Lower lobe of right lung (tissue), 2 donors: ENCODE measurements around the gene NDUFA1. TPM values are rescaled to one million over a fixed set of nuclear protein-coding genes. Genes with fewer than 3 reads are reported as not detected.
"Not testable (repeated sequence)": the region's sequence is repeated elsewhere in the genome, so short reads cannot be mapped to it uniquely, and the experiment has no call there.

Source experiments
- ATAC-seq, 2 donors: fragments of 200-7000 bp; cut with Tn5 transposase; one replicate each; pipeline ENCODE4 v1.9.1; 2020 to 2022; ENCODE audit warnings: mild to moderate bottlenecking in 2 of 2, moderate library complexity in 2 of 2
- DNase-seq: peaks from one replicate; pipeline ENCODE4 v3.0.0-alpha.2; 2020
- H3K27ac ChIP-seq: fragments of 200-600 bp; one replicate; pipeline ENCODE4 v1.8.0; 2022
- H3K27me3 ChIP-seq: fragments of 200-600 bp; one replicate; pipeline ENCODE4 v1.8.0; 2022; ENCODE audit warnings: low read depth
- H3K36me3 ChIP-seq: fragments of 200-600 bp; one replicate; pipeline ENCODE4 v1.8.0; 2022; ENCODE audit warnings: mild to moderate bottlenecking
- H3K4me1 ChIP-seq: fragments of 200-600 bp; one replicate; pipeline ENCODE4 v1.8.0; 2022
- H3K4me3 ChIP-seq: fragments of 200-600 bp; one replicate; pipeline ENCODE4 v1.8.0; 2022; ENCODE audit warnings: mild to moderate bottlenecking
- H3K9me3 ChIP-seq: fragments of 200-600 bp; one replicate; pipeline ENCODE4 v1.8.0; 2022
- intact Hi-C: fragments of 100-400 bp; cut with DNase I; formaldehyde crosslinking; loops from one replicate; pipeline ENCODE4 v1.11.0; 2022
- total RNA-seq: library from RNA; stranded (reverse); fragmentation: NEBNext Ultra II Directional; extraction: Animal tissue kit (Norgen Biotek cat#: 25700); gene quantifications from one replicate; pipeline ENCODE4 v1.2.1, GENCODE V29; 2021
- TF ChIP-seq, protein P1 (sequence below): fragments of 200-600 bp; IDR thresholded peaks from one replicate; pipeline ENCODE4 v1.8.0; 2022; ENCODE audit warnings: antibody characterized with exemption, mild to moderate bottlenecking
- donor health status: DM: no; HTN: yes; CAD: no; lungs with severe emphysema.

NDUFA1 gene
- total RNA-seq, 1 donor from 2014 or later = 79.2 TPM

DNA sequence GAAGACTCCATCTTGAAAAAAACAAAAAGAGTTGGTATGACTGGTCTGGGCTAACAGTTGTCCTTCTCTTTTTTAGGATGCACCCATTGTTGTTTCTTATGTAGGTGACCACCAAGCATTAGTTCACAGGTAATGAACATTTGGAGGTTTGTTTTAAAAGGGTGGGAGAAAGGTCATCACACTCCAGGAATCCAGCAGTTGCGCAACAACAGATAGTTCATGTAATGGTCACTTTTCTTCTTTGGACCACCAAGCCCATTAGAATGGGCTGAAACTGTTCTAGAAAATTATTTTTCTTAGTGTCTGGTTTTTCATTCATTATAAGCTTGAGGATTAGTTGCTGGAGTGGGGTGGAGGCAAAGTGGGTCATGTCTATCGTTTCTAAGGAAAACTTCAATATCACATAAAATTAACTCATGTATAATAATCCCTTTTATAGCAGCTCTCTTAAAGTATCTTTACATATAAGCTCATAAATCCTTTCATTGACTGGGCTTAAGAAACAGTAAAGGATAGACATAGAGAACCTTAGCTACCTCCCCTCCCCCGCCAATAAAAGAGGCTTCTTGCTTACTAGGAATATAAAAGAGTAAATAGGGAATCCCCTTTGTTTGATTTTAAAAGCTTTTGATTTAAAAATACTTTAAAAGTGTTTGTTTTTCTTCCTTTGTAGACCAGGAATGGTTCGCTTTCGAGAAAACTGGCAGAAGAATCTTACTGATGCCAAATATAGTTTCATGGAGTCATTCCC is 48.4 kb downstream of the NDUFA1 start:
- peaks cover 7% of the 10 kb centered on the region for H3K36me3 ChIP-seq
- H3K27me3 ChIP-seq = no peaks in the 10 kb centered on the region
- intact Hi-C loops = no loop called here
- H3K27ac ChIP-seq = no peak overlapping the region
- H3K4me1 ChIP-seq = no peaks in the 10 kb centered on the region
- ATAC-seq (no peak), DNase-seq (no peak)
- TF ChIP-seq, protein P1, sequence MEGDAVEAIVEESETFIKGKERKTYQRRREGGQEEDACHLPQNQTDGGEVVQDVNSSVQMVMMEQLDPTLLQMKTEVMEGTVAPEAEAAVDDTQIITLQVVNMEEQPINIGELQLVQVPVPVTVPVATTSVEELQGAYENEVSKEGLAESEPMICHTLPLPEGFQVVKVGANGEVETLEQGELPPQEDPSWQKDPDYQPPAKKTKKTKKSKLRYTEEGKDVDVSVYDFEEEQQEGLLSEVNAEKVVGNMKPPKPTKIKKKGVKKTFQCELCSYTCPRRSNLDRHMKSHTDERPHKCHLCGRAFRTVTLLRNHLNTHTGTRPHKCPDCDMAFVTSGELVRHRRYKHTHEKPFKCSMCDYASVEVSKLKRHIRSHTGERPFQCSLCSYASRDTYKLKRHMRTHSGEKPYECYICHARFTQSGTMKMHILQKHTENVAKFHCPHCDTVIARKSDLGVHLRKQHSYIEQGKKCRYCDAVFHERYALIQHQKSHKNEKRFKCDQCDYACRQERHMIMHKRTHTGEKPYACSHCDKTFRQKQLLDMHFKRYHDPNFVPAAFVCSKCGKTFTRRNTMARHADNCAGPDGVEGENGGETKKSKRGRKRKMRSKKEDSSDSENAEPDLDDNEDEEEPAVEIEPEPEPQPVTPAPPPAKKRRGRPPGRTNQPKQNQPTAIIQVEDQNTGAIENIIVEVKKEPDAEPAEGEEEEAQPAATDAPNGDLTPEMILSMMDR = no peak
- no peaks in the 10 kb centered on the region for H3K9me3 ChIP-seq
- H3K4me3 ChIP-seq = no peak overlapping the region

GRCh38 chrX:119922391-119922790 is 50.8 kb downstream of the NDUFA1 start:
- H3K36me3 ChIP-seq = peaks cover 20% of the 10 kb centered on the region
- H3K4me1 ChIP-seq, H3K4me3 ChIP-seq, H3K27ac ChIP-seq, ATAC-seq, H3K27me3 ChIP-seq, DNase-seq, H3K9me3 ChIP-seq, intact Hi-C loops: not testable (repeated sequence)

Other genes with a start within 250 kb of the NDUFA1 start
- gene SEPTIN6, start 178.7 kb upstream of the NDUFA1 start, total RNA-seq = 21.7 TPM
- gene SOWAHD, start 113.2 kb upstream of the NDUFA1 start, total RNA-seq = 9.6 TPM
- 1,325 TPM for gene RPL39, start 80.2 kb upstream of the NDUFA1 start, total RNA-seq
- 6.6 TPM for gene UPF3B, start 18.9 kb upstream of the NDUFA1 start, total RNA-seq
- gene RNF113A, start 99 bp upstream of the NDUFA1 start, total RNA-seq = 13.5 TPM
- 4.8 TPM for gene AKAP14, start 24.1 kb downstream of the NDUFA1 start, total RNA-seq
- gene NKAP, start 71.9 kb downstream of the NDUFA1 start, total RNA-seq = 8.8 TPM
- gene RHOXF2B, start 205.9 kb downstream of the NDUFA1 start, total RNA-seq = not detected
- not detected for gene RHOXF1, start 244.1 kb downstream of the NDUFA1 start, total RNA-seq